Measurements from ENCODE around the gene CCL16. TPM values are rescaled to one million over a fixed set of nuclear protein-coding genes. Genes with fewer than 3 reads are reported as not detected.
"Not testable (repeated sequence)": the region's sequence is repeated elsewhere in the genome, so short reads cannot be mapped to it uniquely, and the experiment has no call there.

The CCL16 gene
- total RNA-seq, 1 donor from 2014 or later, result not detected

- H3K27ac ChIP-seq, result no peak within 1 kb of the TSS
- intact Hi-C loops (cut with DNase I), result no loop called here
- H3K4me1 ChIP-seq, result no peaks in the 10 kb centered on the region
- TF ChIP-seq POLR2A (IDR thresholded peaks at IDR 0.05) (no peak), POLR2AphosphoS5 (IDR thresholded peaks at IDR 0.05; ENCODE audit: insufficient read depth in 1 of 2, low read depth in 1 of 2) (no peak), CTCF (IDR thresholded peaks at IDR 0.05) (no peak)
- H3K36me3 ChIP-seq, result no peaks in the 10 kb centered on the region
- no peak for DNase-seq (ENCODE audit: extremely low spot score in 2 of 2)
- H3K4me3 ChIP-seq, result no peak within 1 kb of the TSS
- H3K9me3 ChIP-seq, result no peaks in the 10 kb centered on the region
- no peaks in the 10 kb centered on the region for H3K27me3 ChIP-seq
These were observed 36.5 kb upstream of the CCL16 start, which contains the start of gene CCL23 for GRCh38 chr17:36017799-36018198. Gene CCL23 (minus strand): TSS chr17:36017972. CDS start chr17:36017897, 75 bp downstream.

- no peaks in the 10 kb centered on the region for H3K36me3 ChIP-seq
- intact Hi-C loops (cut with DNase I), result no loop called here
- no peak overlapping the region for H3K4me3 ChIP-seq
- H3K27me3 ChIP-seq, result no peaks in the 10 kb centered on the region
- no peak for DNase-seq (ENCODE audit: extremely low spot score in 2 of 2)
- no peak overlapping the region for H3K27ac ChIP-seq
- peaks cover 5% of the 10 kb centered on the region for H3K9me3 ChIP-seq
- TF ChIP-seq POLR2AphosphoS5 (IDR thresholded peaks at IDR 0.05; ENCODE audit: insufficient read depth in 1 of 2, low read depth in 1 of 2), result no peak
- TF ChIP-seq CTCF (IDR thresholded peaks at IDR 0.05), result no peak
- TF ChIP-seq POLR2A (IDR thresholded peaks at IDR 0.05), result no peak
- H3K4me1 ChIP-seq, result no peaks in the 10 kb centered on the region
These were observed 35.3 kb upstream of the CCL16 start for GRCh38 chr17:36016555-36016954.

- H3K27me3 ChIP-seq; intact Hi-C loops (cut with DNase I); H3K27ac ChIP-seq; DNase-seq (ENCODE audit: extremely low spot score in 2 of 2); H3K9me3 ChIP-seq; H3K4me3 ChIP-seq; H3K4me1 ChIP-seq; H3K36me3 ChIP-seq: not testable (repeated sequence)
These were observed 34.6 kb upstream of the CCL16 start for GRCh38 chr17:36015895-36016294.

GRCh38 chr17:36014946-36015345 is 33.6 kb upstream of the CCL16 start:
- no peaks in the 10 kb centered on the region for H3K36me3 ChIP-seq
- H3K9me3 ChIP-seq, result peaks cover 5% of the 10 kb centered on the region
- no peak for TF ChIP-seq POLR2AphosphoS5 (IDR thresholded peaks at IDR 0.05; ENCODE audit: insufficient read depth in 1 of 2, low read depth in 1 of 2)
- no peak for TF ChIP-seq CTCF (IDR thresholded peaks at IDR 0.05)
- TF ChIP-seq POLR2A (IDR thresholded peaks at IDR 0.05), result no peak
- intact Hi-C loops (cut with DNase I), result no loop called here
- DNase-seq (ENCODE audit: extremely low spot score in 2 of 2), result no peak
- H3K27ac ChIP-seq, result no peak overlapping the region
- no peaks in the 10 kb centered on the region for H3K4me1 ChIP-seq
- no peak overlapping the region for H3K4me3 ChIP-seq
- no peaks in the 10 kb centered on the region for H3K27me3 ChIP-seq

GRCh38 chr17:36011201-36011600 is 29.9 kb upstream of the CCL16 start:
- intact Hi-C loops (cut with DNase I), result no loop called here
- Histone ChIP-seq H3K4me1 (no peaks in the 10 kb centered on the region), H3K4me3 (no peak overlapping the region), H3K27ac (no peak overlapping the region), H3K36me3 (no peaks in the 10 kb centered on the region), H3K27me3 (no peaks in the 10 kb centered on the region), H3K9me3 (peaks cover 5% of the 10 kb centered on the region)
- TF ChIP-seq POLR2A (IDR thresholded peaks at IDR 0.05) (no peak), CTCF (IDR thresholded peaks at IDR 0.05) (no peak), POLR2AphosphoS5 (IDR thresholded peaks at IDR 0.05; ENCODE audit: insufficient read depth in 1 of 2, low read depth in 1 of 2) (no peak)
- DNase-seq (ENCODE audit: extremely low spot score in 2 of 2), result no peak
